Mucosa of stomach (tissue), 1 donor: ENCODE data around the gene HACE1.
"Not testable (repeated sequence)": the region's sequence is repeated elsewhere in the genome, so short reads cannot be mapped to it uniquely, and the experiment has no call there.

Experiments used
- H3K27me3 ChIP-seq: one replicate; pipeline ENCODE4 v1.7.0; 2013; ENCODE audit warnings: mild to moderate bottlenecking, low read length; ENCODE audit not compliant: control insufficient read depth, insufficient read depth
- H3K36me3 ChIP-seq: one replicate; pipeline ENCODE4 v1.7.0; 2013; ENCODE audit warnings: low read length; ENCODE audit not compliant: control insufficient read depth, insufficient read depth
- H3K4me1 ChIP-seq: one replicate; pipeline ENCODE4 v1.7.0; 2013; ENCODE audit warnings: mild to moderate bottlenecking, low read length; ENCODE audit not compliant: control insufficient read depth, insufficient read depth
- H3K4me3 ChIP-seq: one replicate; pipeline ENCODE4 v1.7.0; 2013; ENCODE audit warnings: low read length
- H3K9ac ChIP-seq: one replicate; pipeline ENCODE4 v1.7.0; 2013; ENCODE audit warnings: mild to moderate bottlenecking, low read length, moderate library complexity
- H3K9me3 ChIP-seq: one replicate; pipeline ENCODE4 v1.7.0; 2013; ENCODE audit warnings: mild to moderate bottlenecking, low read length, moderate library complexity; ENCODE audit not compliant: control insufficient read depth
- donor health status: Pancreatic carcinoma.

Gene HACE1, protein sequence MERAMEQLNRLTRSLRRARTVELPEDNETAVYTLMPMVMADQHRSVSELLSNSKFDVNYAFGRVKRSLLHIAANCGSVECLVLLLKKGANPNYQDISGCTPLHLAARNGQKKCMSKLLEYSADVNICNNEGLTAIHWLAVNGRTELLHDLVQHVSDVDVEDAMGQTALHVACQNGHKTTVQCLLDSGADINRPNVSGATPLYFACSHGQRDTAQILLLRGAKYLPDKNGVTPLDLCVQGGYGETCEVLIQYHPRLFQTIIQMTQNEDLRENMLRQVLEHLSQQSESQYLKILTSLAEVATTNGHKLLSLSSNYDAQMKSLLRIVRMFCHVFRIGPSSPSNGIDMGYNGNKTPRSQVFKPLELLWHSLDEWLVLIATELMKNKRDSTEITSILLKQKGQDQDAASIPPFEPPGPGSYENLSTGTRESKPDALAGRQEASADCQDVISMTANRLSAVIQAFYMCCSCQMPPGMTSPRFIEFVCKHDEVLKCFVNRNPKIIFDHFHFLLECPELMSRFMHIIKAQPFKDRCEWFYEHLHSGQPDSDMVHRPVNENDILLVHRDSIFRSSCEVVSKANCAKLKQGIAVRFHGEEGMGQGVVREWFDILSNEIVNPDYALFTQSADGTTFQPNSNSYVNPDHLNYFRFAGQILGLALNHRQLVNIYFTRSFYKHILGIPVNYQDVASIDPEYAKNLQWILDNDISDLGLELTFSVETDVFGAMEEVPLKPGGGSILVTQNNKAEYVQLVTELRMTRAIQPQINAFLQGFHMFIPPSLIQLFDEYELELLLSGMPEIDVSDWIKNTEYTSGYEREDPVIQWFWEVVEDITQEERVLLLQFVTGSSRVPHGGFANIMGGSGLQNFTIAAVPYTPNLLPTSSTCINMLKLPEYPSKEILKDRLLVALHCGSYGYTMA

DNA sequence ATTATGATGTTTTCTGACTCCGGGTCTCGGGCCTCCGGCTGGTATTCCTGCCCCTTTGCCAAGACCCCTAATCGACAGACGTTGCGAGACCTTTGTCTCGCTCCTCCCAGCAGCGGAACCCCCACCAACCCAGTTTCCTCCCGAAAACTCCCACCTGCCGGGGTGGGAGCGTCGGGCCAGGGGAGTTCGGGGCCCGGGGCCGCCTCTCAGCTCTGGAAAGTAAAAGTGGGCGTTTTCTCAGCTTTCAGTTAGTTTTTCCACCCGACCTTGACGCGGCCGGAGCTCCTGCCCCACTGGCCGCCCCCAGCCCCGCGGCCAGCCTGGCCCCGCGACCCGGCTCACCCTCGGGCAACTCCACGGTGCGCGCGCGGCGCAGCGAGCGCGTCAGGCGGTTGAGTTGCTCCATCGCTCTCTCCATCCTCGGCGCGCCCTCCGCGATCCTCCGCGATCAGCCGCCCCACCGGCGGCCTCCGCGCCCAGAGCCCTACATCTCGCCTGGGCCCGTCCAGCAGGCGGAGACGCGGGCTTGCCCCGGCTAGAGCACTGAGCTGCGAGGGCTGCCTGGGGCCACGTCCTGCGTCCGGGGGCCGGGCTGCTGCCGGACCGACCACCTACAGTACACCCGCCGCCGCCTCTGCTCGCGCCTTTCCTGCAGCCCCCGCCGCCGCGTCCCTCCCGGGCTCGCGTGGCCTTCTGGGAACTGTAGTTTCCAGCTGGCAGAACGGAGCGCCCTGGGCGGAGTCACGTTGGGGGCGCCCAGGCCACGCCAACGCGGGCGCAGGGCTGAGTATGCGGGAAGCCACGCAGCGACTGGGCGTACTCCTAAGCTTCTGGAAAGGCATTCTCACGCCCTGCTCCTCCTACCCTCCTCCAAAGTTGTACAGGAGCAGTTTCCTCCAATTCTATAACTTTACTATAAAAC, at the start of gene HACE1:
HACE1 (minus strand) TSS at position 695 of the 922 bp plus-strand sequence; CDS start at position 418, 277 bp downstream.
- H3K4me3 ChIP-seq: peak within 1 kb of the TSS; percentile 80
- H3K4me1 ChIP-seq: peaks cover 6% of the 10 kb centered on the region
- no peaks in the 10 kb centered on the region for H3K9me3 ChIP-seq
- H3K9ac ChIP-seq: peak within 1 kb of the TSS; percentile 81
- H3K36me3 ChIP-seq: no peaks in the 10 kb centered on the region
- no peaks in the 10 kb centered on the region for H3K27me3 ChIP-seq

DNA sequence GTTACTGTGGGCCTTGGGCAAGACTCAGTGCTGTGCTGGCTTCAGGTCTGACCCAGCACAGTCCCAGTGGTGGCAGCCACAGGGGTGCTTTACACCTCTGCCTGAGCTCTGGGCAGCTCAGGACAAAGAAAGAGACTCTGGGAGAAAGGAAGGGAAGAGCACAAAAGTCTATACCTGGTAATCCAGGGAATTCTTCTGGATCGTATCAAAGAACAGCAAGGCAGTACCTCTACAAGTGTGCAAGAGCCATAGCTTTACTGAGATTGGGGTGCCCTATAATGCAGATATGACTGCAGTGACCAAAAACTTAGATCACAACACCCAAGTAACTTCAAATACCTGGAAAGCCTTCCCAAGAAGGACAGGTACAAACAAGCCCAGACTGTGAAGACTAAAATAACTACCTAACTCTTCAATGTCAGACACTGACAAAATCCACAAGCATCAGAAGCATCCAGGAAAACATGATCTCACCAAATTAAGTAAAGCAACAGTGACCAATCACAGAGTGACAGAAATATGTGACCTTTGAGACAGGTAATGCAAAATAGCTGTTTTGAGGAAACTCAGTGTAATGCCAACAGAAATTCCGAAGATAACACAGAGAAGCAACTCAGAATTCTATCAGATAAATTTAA, 49.3 kb upstream of the HACE1 start:
- Histone ChIP-seq H3K4me3 (no peak overlapping the region), H3K36me3 (no peaks in the 10 kb centered on the region), H3K27me3 (no peaks in the 10 kb centered on the region)

DNA sequence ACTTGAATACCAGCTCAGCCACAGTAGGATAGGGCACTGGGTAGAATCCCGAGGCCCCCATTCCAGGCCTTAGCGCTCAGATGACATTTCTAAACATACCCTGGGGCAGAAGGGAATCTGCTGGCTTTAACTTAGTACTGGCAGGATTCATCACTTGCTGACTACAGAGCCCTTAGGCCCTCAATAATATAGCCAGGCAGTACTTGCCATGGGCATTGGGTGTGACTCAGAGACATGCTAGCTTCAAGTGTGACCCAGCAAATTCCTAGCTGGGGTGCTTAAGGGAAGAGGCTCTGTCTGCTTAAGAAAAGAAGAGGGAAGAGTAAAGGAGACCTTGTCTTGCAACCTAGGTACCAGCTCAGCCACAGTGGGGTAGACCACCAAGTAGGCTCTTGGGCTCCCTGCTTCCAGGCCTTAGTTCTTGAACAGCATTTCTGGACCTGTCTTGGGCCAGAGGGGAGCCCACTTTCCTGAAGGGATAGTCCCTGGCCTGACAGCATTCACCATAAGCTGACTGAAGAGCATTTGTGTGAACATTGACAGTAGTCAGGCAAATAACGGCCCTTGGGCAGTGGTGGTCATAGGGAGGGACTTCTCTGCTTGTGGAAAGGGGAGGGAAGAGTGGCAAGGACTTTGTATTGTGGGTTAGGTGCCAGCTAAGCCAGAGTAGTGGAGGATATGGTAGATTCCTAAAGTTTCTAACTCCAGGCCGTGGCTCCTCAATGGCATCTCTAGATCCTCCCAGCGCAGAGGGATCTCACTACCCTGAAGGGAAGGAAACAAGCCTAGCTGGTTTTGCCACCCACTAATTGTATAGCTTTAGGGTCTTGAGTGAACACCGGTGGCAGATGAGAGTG, 48.5 kb upstream of the HACE1 start:
- Histone ChIP-seq H3K9ac (no peak overlapping the region), H3K9me3 (no peaks in the 10 kb centered on the region), H3K36me3 (no peaks in the 10 kb centered on the region), H3K27me3 (no peaks in the 10 kb centered on the region), H3K4me3 (no peak overlapping the region), H3K4me1 (no peaks in the 10 kb centered on the region)

More for the DNA sequence above, 49.3 kb upstream of the HACE1 start:
- no peaks in the 10 kb centered on the region for H3K9me3 ChIP-seq
- H3K4me1 ChIP-seq: no peaks in the 10 kb centered on the region
- H3K9ac ChIP-seq: no peak overlapping the region

DNA sequence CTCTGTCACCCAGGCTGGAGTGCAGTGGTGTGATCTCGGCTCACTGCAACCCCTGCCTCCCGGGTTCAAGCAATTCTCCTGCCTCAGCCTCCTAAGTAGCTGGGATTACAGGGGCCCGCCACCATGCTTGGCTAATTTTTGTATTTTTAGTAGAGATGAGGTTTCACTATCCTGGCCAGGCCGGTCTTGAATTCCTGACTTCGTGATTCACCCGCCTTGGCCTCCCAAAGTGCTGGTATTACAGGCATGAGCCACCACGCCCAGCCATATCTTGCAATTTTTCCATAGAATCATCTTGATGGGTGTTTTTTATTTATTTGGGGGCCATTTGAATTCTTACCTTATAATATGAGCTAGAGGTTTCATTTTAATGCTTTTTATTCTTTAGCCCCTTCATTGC, 39.2 kb upstream of the HACE1 start:
- H3K4me1 ChIP-seq, H3K4me3 ChIP-seq, H3K36me3 ChIP-seq, H3K9ac ChIP-seq, H3K27me3 ChIP-seq, H3K9me3 ChIP-seq: not testable (repeated sequence)

DNA sequence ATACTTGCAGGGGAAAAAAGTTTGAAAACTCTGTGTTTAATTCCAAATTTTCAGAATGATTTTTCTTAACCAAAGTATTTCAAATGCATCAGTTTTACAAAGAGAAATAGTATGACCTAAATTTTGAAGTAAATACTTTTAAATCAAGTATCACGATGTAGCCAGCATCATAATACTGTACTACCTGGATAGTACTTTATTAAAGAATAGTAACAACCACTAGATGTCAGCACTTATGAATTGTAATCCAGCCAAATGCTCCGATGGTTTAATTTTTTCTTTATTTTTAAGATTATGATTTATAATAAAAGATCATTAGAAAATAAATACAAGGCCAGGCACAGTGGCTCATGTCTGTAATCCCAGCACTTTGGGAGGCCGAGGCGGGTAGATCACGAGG, 37.2 kb upstream of the HACE1 start:
- no peaks in the 10 kb centered on the region for H3K4me1 ChIP-seq
- no peak overlapping the region for H3K4me3 ChIP-seq
- no peaks in the 10 kb centered on the region for H3K9me3 ChIP-seq
- H3K27me3 ChIP-seq: peaks cover 2% of the 10 kb centered on the region
- H3K9ac ChIP-seq: no peak overlapping the region
- H3K36me3 ChIP-seq: no peaks in the 10 kb centered on the region

DNA sequence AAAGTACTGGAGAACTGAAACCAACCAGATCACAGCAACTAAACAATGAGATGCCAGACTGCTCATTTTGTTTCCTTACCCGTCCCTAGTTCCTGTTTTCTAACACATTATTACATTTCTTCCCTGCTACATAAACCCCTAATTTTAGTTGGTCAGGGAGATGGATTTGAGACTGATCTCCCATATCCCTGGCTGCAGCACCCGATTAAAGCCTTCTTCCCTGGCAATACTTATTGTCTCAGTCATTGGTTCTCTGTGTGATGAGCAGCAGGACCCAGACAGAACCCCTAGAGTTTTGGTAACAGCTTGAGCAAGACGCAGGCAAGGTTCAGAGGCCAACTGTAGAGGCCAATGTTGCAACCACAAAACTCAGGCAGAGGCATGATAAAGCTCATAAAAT, 28.3 kb upstream of the HACE1 start:
- H3K36me3 ChIP-seq: no peaks in the 10 kb centered on the region
- H3K27me3 ChIP-seq: no peaks in the 10 kb centered on the region
- no peak overlapping the region for H3K4me3 ChIP-seq
- H3K9ac ChIP-seq: no peak overlapping the region
- no peaks in the 10 kb centered on the region for H3K4me1 ChIP-seq
- H3K9me3 ChIP-seq: no peaks in the 10 kb centered on the region

DNA sequence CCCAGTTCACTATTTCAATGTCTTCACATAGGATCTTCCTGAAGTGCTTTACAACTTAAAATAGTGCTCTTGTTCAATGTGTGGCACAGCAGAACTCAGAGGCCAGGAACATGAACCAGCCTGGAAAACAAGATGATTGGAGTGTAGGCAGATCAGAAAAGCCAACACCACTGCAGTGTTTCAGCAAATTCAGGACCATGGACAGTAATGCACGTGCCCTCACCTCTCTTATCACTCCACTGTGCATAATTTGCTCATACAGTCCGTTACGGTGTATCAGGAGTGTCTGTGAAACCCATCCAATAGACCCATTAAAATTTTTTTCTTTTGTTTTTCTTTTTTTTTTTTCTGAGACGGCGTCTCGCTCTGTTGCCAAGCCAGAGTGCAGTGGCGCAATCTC, 27.6 kb upstream of the HACE1 start:
- Histone ChIP-seq H3K27me3 (no peaks in the 10 kb centered on the region), H3K4me3 (no peak overlapping the region), H3K9ac (no peak overlapping the region), H3K9me3 (no peaks in the 10 kb centered on the region), H3K36me3 (no peaks in the 10 kb centered on the region), H3K4me1 (no peaks in the 10 kb centered on the region)

DNA sequence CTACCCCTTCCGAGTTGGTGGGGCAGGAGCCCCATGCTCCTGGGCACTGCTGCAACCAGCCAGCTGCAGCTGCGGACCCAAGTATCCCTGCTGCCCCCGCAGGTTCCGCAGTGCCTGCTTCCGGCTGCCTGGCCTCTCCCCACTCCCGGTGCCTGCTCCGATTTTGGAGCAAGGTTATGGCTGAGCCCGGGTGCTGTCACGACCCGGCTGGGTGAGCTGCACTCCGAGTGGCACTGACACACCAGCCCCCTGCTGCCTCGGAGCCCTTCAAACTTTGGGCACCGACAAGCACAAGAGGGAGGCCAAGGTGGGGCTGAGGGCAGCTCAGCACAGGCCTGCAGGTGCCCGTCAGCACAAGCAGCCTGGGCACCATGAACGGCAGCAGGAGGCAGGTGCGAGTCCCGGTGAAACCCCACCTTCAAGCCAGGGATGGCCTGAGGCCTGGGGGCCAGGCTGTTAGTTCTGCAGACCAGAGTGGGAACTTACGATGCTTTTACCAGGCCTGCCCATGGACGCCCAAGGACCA, 25.9 kb upstream of the HACE1 start:
- no peaks in the 10 kb centered on the region for H3K36me3 ChIP-seq

DNA sequence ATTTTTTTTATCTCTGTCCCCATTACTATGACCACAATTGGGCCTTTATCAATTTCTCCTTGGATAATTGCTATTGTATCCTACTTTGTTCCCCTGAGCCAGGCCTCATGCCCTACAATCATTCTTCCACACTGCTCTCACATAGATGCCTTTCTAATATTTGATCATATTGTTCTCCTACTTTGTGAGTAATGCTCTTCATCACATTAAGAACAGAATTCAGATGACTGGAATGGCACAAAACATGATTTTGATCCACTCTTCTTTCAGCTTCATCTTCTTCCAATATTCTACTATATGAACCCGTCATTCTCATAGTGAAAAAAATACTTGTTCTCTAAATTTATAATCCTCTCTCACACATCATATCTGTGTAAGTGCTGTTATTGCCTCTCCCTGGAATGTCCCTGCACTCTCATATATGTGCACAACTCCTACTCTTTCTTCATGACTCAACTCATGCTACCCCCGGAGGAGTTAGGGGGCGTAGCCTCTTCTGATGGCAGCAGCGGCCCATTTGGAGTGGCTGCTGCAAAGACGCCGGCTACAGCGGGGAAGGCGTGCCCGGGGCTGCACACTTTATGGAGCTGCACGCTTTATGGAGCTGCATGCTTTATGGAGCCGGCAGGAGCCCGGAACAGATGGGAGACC, 25.3 kb upstream of the HACE1 start:
- no peaks in the 10 kb centered on the region for H3K4me1 ChIP-seq
- no peak overlapping the region for H3K4me3 ChIP-seq
- no peaks in the 10 kb centered on the region for H3K9me3 ChIP-seq
- H3K36me3 ChIP-seq: no peaks in the 10 kb centered on the region
- no peaks in the 10 kb centered on the region for H3K27me3 ChIP-seq
- no peak overlapping the region for H3K9ac ChIP-seq

More for the DNA sequence above, 25.9 kb upstream of the HACE1 start:
- H3K9ac ChIP-seq: no peak overlapping the region
- no peaks in the 10 kb centered on the region for H3K9me3 ChIP-seq
- H3K27me3 ChIP-seq: no peaks in the 10 kb centered on the region
- H3K4me1 ChIP-seq: no peaks in the 10 kb centered on the region
- H3K4me3 ChIP-seq: no peak overlapping the region

DNA sequence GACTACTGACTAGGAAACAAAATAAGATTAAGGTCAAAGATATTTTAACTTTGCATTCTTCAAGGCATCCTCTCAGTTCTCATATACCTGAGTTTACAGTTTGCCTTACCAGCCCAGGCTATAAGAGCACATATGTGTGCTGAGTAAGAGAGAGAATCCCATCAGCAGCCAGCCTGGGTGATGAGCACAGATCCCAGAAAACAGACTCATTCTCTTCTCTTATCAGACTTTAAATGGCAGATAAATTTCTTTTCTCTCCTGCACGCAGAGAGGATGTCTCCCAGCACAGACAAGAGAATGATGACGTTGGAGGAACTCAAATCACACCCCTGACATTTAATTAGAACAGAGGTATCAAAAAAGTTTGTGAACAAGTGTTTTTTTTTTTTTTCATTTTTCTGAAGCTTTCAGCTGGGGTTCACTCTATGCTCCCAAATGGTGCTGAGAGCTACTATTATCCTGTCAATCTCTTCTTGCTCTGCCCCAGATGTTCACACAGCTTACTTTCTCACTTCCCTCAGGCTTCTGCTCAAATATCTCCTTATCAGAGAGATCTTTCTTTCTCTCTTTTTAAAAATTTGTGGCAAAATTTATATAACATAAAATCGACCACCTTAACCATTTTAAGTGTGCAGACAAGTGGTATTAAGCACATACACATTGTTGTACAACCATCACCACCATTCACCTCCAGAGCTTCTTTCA, 22.4 kb upstream of the HACE1 start:
- H3K27me3 ChIP-seq: no peaks in the 10 kb centered on the region
- H3K4me1 ChIP-seq: no peaks in the 10 kb centered on the region
- H3K36me3 ChIP-seq: no peaks in the 10 kb centered on the region
- no peaks in the 10 kb centered on the region for H3K9me3 ChIP-seq
- H3K4me3 ChIP-seq: no peak overlapping the region
- H3K9ac ChIP-seq: no peak overlapping the region
